ENCODE measurements around the gene MKX. TPM values are rescaled to one million over a fixed set of nuclear protein-coding genes. Genes with fewer than 3 reads are reported as not detected.

MKX gene
- total RNA-seq, 1 experiment from 2014 or later: 27.5 TPM

GRCh38 chr10:27701938-27702537 is 43.6 kb downstream of the MKX start:
- Histone ChIP-seq H3K4me2 (ENCODE audit: low read length) (no peak overlapping the region), H3K4me1 (ENCODE audit: control insufficient read depth in 1 of 2, insufficient read depth in 2 of 2, low read length in 2 of 2) (no peaks in the 10 kb centered on the region), H3K9me3 (ENCODE audit: control insufficient read depth in 1 of 2, insufficient read depth in 1 of 2, low read depth in 1 of 2, low read length in 2 of 2) (no peaks in the 10 kb centered on the region), H2AFZ (ENCODE audit: low read depth, low read length, poor library complexity, severe bottlenecking) (no peak overlapping the region), H3K4me3 (replicated peaks in 1 of 2; ENCODE audit: low read depth in 1 of 2, low read length in 2 of 2) (no peak overlapping the region), H4K20me1 (ENCODE audit: insufficient read depth) (no peaks in the 10 kb centered on the region), H3K27me3 (ENCODE audit: insufficient read depth, low read length) (no peaks in the 10 kb centered on the region), H3K36me3 (ENCODE audit: control insufficient read depth in 1 of 2, insufficient read depth in 2 of 2, low read length in 2 of 2) (no peaks in the 10 kb centered on the region), H3K27ac (ENCODE audit: low read depth, low read length) (no peak overlapping the region), H3K9ac (ENCODE audit: low read length) (no peak overlapping the region), H3K79me2 (ENCODE audit: insufficient read depth, low read length) (peaks cover 17% of the 10 kb centered on the region), H3K9me2 (ENCODE audit: insufficient read depth) (no peaks in the 10 kb centered on the region)
- ChIA-PET CTCF (no interaction called here), RAD21 (ENCODE audit: low non-redundant PET in 1 of 2, low total read pairs in 2 of 2, uncharacterized antibody in 2 of 2, unreplicated experiment in 2 of 2) (no interaction called here), POLR2A (no interaction called here)
- ATAC-seq: no peak
- DNase-seq (ENCODE audit: low read depth, low spot score): no peak
- TF ChIP-seq EZH2phosphoT487 (IDR thresholded peaks at IDR 0.05; ENCODE audit: borderline replicate concordance) (no peak), ELF1 (IDR thresholded peaks at IDR 0.05; ENCODE audit: borderline replicate concordance, low read depth) (no peak)
- BruUV-seq (replicated peaks): no TSS peak
- intact Hi-C loops (cut with micrococcal nuclease): no loop called here

- Histone ChIP-seq H3K9me3 (ENCODE audit: control insufficient read depth in 1 of 2, insufficient read depth in 1 of 2, low read depth in 1 of 2, low read length in 2 of 2) (no peaks in the 10 kb centered on the region), H2AFZ (ENCODE audit: low read depth, low read length, poor library complexity, severe bottlenecking) (no peak overlapping the region), H3K27me3 (ENCODE audit: insufficient read depth, low read length) (no peaks in the 10 kb centered on the region), H3K4me3 (replicated peaks in 1 of 2; ENCODE audit: low read depth in 1 of 2, low read length in 2 of 2) (no peak overlapping the region), H3K9ac (ENCODE audit: low read length) (no peak overlapping the region), H3K4me1 (ENCODE audit: control insufficient read depth in 1 of 2, insufficient read depth in 2 of 2, low read length in 2 of 2) (no peaks in the 10 kb centered on the region), H3K79me2 (ENCODE audit: insufficient read depth, low read length) (peaks cover 17% of the 10 kb centered on the region), H3K9me2 (ENCODE audit: insufficient read depth) (no peaks in the 10 kb centered on the region), H4K20me1 (ENCODE audit: insufficient read depth) (no peaks in the 10 kb centered on the region), H3K36me3 (ENCODE audit: control insufficient read depth in 1 of 2, insufficient read depth in 2 of 2, low read length in 2 of 2) (no peaks in the 10 kb centered on the region), H3K4me2 (ENCODE audit: low read length) (no peak overlapping the region), H3K27ac (ENCODE audit: low read depth, low read length) (no peak overlapping the region)
- ChIA-PET CTCF (no interaction called here), POLR2A (no interaction called here), RAD21 (ENCODE audit: low non-redundant PET in 1 of 2, low total read pairs in 2 of 2, uncharacterized antibody in 2 of 2, unreplicated experiment in 2 of 2) (no interaction called here)
- TF ChIP-seq EGR1 (IDR thresholded peaks at IDR 0.05; ENCODE audit: low read depth) (no peak), MAX (IDR thresholded peaks at IDR 0.05) (no peak), SP1 (IDR thresholded peaks at IDR 0.05; ENCODE audit: low read depth) (no peak), ZNF274 (IDR thresholded peaks at IDR 0.05; ENCODE audit: low read depth, low read length) (no peak), SIN3A (IDR thresholded peaks at IDR 0.05; ENCODE audit: low read depth) (no peak), TCF7L2 (IDR thresholded peaks at IDR 0.05; ENCODE audit: borderline replicate concordance, extremely low read depth, insufficient read depth, insufficient read length) (no peak)
- no peak for DNase-seq (ENCODE audit: low read depth, low spot score)
- no peak for ATAC-seq
- no TSS peak for BruUV-seq (replicated peaks)
- intact Hi-C loops (cut with micrococcal nuclease): no loop called here
These were observed 45.8 kb downstream of the MKX start for GRCh38 chr10:27699776-27700175.
